ENCODE data around the gene RPL13.
A peak's percentile ranks its signal among the peaks of the same experiment; 100 is the strongest.

The RPL13 gene

GRCh38 chr16:89560378-89561141 lies at the start of gene RPL13:
TSS of gene RPL13 (plus strand) at chr16:89560682. CDS start at chr16:89560960, 278 bp downstream.
- peak; percentile 75 for DNase-seq (ENCODE audit: low read depth, low spot score)

DNA sequence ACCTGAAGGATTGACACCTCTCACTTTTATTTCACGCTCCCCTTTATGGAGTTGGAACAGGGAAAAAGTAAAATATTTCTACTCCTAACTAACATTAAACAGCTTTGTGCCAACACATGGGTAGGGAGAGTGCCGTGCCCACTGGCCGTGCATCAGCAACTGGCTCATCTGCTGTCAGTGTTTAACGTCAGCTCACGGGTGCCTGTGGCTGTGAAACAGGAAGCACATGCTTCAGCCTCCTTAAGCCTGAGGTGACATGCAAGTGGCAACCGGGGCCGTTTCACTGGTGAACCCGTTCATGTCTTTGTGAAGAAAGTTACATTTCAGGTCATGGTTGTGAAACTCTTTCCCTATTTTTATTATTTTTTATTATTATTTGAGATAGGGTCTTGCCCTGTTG lies 49.1 kb upstream of the RPL13 start:
- DNase-seq (ENCODE audit: low read depth, low spot score), result no peak

- DNase-seq (ENCODE audit: low read depth, low spot score), result no peak
Observed at GRCh38 chr16:89512453-89512852, 48.0 kb upstream of the RPL13 start.

DNA sequence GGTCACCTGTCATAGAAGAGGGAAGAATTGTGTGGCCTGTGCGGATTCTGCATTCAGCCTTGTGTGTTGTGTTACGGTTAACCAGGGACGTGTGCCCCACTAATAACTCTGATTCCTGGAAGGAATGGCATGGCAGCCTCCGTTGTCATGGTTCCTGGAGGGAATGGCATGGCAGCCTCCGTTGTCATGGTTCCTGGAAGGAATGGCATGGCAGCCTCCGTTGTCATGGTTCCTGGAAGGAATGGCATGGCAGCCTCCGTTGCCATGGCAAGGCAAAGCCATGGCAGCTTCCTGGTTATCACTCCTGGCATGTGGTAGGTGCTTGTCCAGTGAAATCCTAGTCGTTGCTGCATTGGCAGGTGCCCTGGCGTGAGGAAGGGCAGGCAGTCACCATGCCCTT lies 43.4 kb upstream of the RPL13 start:
- DNase-seq (ENCODE audit: low read depth, low spot score), result no peak

DNA sequence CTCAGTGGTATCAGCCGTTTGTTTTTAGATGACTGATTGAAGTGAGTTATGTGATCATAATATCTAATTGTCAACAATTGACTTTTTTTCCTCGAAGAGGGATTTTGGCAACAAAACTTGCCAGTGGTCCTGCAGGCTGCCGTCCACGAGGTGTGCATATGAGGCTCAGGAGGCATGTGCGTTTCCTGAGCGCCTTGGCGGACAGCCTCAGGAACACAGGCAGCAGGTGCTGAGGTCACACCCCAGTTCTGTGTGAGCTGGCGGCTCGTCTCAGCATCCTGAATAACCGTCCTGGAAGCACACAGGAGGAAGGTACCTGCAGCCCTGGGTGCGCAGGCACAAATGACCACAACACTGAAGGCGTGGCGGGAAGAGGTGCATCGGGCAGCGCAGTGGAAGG lies 40.6 kb upstream of the RPL13 start:
- no peak for DNase-seq (ENCODE audit: low read depth, low spot score)

- DNase-seq (ENCODE audit: low read depth, low spot score), result no peak
Observed at GRCh38 chr16:89522287-89522686, 38.2 kb upstream of the RPL13 start.

DNA sequence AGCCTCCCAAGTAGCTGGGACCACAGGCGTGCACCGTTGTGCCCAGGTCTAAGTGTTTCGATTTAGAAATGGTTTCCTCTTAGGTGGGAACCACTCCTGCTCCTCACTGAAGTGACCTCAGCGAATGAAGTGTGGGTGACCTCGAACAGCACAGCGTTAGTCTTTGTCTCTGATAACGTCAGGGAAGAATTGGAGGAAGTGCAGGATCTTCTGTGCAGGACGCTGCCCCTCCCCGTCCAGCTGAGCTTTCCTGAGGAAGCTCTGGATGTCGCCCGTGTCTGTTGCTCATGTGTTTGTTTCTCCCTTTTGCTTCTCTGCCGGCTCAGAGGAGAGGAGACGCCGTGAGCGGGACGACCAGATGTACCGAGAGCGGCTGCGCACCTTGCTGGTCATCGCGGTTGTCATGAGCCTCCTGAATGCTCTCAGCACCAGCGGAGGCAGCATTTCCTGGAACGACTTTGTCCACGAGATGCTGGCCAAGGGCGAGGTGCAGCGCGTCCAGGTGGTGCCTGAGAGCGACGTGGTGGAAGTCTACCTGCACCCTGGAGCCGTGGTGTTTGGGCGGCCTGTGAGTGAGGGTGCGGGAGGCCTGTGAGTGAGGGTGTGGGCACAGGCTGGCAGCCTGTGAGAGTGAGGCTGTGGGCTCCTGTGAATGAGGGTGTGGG lies 36.7 kb upstream of the RPL13 start:
- no peak for DNase-seq (ENCODE audit: low read depth, low spot score)

DNA sequence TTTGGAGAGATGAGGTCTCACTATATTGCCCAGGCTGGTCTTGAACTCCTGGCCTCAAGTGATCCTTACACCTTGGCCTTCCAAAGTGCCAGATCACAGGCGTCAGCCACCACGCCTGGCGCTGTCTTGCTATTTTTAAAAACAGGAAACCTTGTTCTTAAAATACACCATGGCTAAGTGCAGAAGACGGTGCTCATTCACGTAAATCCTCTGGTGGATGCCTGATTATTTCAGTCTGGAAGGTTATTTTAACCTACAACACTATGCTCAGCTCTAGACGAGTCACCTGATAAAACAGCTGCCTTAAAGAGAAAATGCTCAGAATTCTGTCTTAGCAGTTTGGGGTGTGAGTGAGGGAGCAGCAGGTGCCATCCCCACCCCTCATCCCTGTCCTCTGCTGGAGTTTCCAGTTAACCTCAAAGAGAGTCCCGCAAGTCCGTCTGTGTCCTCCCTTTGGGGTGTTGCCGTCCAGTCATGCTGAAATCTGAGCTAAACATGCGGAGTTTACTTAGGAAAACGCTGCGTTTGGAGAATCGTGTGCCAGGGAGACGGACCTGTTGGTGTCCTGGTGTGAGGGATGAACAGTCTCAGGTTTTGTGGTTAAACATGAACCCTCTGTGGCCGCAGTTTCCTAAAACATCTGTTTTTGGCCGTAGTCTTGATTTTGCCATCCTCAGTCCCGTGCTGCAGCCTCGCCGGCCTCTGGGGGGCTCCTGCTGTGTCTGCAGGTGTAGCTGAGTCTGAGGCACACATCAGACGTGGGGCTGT lies 35.2 kb upstream of the RPL13 start:
- DNase-seq (ENCODE audit: low read depth, low spot score), result no peak

DNA sequence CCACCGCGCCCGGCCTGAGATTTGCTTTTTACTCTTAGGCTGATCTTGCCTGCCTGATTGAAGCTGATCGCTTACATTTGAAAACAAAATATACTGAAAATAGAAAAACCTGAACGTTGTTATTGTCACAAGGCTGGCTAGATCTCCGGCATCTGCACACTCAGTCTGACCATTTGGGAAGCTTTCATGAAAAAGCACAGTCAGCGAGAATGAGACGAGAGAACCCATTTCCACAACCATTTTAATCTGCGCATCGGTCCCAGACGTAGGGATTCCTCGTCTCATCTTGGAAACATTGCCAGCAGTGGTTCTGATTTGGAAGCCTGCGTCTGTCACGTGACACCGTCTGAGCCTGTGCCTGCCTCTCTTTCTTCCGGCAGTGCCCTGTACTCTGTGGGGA lies 31.4 kb upstream of the RPL13 start:
- no peak for DNase-seq (ENCODE audit: low read depth, low spot score)

DNA sequence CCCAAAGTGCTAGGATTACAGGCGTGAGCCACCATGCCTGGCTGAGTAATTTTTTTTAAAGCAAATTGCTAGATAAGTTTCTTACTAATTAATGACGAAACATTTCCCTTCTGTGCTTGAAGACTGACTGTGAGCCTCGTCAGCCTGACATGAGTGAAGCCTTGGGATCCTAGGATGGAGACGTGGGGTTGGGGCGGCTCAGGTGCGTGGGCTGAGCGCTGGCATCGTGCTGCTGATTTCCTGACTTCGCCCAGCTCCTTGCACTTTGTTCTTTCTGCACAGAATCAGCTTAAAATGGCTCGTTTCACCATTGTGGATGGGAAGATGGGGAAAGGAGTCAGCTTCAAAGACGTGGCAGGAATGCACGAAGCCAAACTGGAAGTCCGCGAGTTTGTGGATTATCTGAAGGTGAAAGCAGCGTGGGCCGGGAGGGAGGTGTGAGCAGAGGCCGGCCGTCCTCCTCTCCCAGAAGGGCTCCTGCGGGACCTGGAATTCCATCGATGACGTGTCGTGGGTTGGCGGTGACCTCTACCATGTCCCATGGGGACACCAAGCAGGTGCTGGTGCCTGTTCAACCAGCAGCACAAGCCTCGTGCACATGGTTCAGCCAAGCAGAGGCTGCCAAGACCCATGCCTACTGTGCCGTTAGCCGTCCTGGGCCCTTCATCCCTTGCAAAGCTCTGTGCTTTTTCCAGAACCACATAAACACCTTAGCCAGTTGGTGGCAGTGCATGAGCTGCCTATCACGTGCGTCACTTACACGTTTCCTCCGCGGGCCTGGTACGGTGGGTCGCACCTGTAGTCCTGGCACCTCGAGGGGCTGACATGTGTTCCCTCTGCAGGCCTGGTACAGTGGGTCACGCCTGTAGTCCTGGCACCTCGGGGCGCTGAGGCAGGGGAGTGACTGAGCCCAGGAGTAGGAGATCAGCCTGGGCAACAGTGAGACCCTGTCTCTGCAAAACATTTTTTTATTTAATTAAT lies 29.8 kb upstream of the RPL13 start:
- no peak for DNase-seq (ENCODE audit: low read depth, low spot score)

DNA sequence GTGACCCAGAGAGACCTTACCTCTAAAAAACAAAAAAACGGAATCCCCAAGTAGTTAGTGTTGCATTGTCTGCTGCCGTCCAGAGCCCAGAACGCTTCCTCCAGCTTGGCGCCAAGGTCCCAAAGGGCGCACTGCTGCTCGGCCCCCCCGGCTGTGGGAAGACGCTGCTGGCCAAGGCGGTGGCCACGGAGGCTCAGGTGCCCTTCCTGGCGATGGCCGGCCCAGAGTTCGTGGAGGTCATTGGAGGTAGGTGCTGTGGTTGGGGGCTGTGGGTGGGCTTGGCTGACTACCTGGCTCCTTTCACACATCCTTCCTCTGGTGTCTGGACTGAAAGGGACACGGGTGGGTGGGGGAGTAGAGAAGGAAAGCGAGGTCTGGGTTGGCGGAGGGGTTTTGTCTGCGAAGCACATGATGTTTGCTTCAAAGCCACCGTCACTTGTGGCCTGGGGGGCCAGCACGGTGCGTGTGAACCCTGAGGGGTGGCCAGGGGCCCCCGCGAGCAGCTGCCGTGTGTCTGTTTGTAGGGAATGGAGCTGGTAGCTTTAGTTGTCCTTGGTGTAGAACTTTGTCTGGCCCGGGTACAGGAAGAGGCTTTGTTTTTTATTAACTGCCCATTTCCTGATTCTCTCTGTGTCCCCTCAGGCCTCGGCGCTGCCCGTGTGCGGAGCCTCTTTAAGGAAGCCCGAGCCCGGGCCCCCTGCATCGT lies 28.5 kb upstream of the RPL13 start:
- DNase-seq (ENCODE audit: low read depth, low spot score), result no peak

DNA sequence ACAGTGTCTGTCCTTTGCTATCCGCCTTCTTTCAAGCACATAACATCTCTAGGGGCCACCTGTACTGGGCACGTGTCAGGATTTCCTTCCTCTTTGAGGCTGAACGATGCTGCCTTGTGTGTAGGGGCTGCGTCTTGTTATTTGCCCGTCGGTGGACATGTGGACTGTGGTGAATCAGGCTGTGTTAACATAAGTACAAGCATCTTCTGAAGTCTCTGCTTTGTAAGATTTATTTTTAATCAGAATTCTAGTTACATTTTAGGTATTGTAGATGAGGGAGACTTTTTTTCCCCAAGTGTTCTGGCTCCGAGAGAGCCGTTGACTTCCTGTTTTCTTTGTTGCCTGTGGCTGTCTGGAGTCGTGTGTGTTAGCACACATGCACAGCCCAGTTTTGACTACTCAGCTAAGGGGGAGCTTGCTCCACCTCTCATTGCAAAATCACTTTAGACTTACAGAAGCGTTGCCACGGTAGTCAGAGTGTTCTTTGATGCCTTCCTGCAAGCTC lies 26.2 kb upstream of the RPL13 start:
- no peak for DNase-seq (ENCODE audit: low read depth, low spot score)

DNA sequence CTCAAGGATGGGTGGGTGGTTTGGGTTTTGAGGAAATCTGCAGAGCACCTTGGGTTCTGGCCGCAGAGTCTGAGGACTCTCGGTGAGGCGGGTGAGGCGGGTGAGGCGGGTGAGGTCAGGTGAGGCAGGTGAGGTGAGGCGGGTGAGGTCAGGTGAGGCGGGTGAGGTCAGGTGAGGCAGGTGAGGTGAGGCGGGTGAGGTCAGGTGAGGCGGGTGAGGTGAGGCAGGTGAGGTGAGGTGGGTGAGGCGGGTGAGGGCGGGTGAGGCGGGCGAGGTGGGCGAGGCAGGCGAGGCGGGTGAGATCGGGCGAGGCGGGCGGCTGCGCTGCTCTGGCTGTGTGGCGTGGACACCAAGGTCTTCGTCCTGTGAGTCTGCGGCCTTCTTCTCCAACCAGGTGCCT lies 24.1 kb upstream of the RPL13 start:
- no peak for DNase-seq (ENCODE audit: low read depth, low spot score)

DNA sequence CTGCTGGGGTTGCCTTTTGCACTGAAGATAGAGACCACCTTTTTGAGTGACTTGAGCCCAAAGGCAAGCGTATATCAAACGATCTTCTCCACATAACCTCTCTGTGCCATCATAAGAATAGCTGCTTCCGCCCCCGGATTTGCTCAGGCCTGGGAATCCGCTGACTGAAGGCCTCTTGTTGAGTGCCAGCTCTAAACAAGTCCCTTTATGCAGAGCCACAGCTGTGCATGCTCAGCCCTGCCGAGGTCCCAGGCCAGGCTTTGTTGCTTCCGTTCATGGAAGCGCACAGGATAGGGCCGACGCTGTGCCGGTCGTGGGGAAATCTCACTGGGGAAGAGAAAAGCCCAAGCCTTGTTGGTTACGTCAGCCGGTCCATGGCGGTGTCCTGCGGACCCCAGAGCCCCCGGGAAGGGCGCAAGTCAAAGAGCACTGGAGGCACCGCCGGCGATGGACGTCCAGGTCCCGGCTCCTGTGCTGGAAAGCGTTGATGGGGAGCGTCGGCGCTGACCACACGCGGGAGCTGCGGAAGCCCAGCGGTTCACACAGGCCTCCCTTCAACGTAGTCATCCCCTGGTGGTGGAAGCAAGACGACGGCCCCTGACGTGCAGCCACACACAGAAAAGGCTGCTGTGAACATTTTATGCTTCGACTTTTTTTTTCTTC lies 23.5 kb upstream of the RPL13 start:
- no peak for DNase-seq (ENCODE audit: low read depth, low spot score)

GRCh38 chr16:89537549-89537925 lies 22.9 kb upstream of the RPL13 start:
- DNase-seq (ENCODE audit: low read depth, low spot score), result no peak

DNA sequence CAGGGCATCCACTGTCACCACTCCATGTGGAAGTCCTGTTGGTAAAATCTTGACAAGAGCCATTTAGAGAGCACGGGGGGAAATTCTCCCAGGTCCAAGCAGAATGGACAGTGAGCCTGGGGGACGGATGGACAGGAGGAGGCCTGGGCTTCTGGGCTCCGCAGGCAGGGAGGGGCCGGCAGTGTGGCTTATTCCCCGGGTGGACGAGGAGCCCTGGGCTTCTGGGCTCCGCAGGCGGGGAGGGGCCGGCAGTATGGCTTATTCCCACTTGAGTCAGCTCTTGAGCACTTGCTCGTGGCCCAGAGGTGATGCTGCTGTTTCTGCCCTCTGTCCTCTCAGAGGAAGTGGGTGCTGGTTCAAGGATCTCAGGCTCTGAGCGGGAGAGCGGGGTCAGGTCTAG lies 22.2 kb upstream of the RPL13 start:
- no peak for DNase-seq (ENCODE audit: low read depth, low spot score)

DNA sequence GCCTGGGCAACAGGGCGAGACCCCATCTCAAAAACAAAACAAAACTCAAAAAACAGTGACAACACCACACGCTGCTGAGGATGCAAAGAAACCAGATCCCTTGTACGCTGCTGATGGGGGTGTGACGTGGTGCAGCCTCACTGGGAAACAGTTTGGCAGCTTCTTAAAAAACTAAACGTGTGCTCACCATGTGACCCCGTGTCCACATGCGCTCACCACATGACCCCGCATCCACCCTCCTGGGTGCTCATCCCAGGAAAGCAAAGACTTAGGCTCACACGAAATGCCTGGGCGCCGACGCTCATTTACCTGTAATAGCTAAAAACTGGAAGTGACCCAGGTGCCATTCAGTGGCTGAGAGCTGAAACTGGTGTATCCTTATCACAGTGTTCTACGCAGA lies 19.9 kb upstream of the RPL13 start:
- no peak for DNase-seq (ENCODE audit: low read depth, low spot score)

GRCh38 chr16:89541792-89542191 lies 18.7 kb upstream of the RPL13 start:
- no peak for DNase-seq (ENCODE audit: low read depth, low spot score)

- DNase-seq (ENCODE audit: low read depth, low spot score), result no peak
Observed at GRCh38 chr16:89544113-89544512, 16.4 kb upstream of the RPL13 start.

DNA sequence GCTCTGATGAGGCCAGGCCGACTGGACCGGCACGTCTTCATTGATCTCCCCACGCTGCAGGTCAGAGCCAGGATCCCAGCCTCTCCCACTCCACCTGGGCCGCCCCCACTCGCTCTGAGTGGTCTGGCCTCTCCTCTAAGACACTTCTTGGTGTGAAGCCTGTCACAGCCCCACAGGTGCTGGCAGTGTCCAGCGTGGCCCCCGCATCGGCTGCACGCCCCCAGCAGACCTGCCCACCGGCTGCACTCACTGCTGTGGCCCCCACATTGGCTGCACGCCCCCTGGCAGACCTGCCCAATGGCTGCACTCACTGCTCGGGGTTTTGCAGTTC lies 15.8 kb upstream of the RPL13 start:
- no peak for DNase-seq (ENCODE audit: low read depth, low spot score)
